Endothelial cell of umbilical vein (primary cell): Measurements from ENCODE around the gene PON3. TPM values are rescaled to one million over a fixed set of nuclear protein-coding genes. Genes with fewer than 3 reads are reported as not detected.

Experiments used
- Bru-seq: library from RNA; stranded (reverse); fragments of 400-500 nt; gene quantifications from one replicate; lab custom pipeline; 2021; lab: Mats Ljungman, UMichigan
- BruChase-seq, 2 experiments: library from RNA; stranded (reverse); fragments of 400-500 nt; gene quantifications; one replicate each; lab custom pipeline; 2021; lab: Mats Ljungman, UMichigan
- BruUV-seq: library from RNA; stranded (reverse); fragments of 400-500 nt; replicated peaks from 2 replicates; lab custom pipeline; 2021; lab: Mats Ljungman, UMichigan
- CTCF ChIA-PET: fragments of 300-600, 350-600 bp; sonication (Branson Sonifier 250); formaldehyde crosslinking; loops from one replicate; lab custom pipeline; 2021; ENCODE audit warnings: antibody characterized with exemption, inconsistent platforms; lab: Charles Lee
- POLR2A ChIA-PET: fragments of 300-600, 350-600 bp; sonication (Branson Sonifier 250); formaldehyde crosslinking; loops from one replicate; lab custom pipeline; 2021; ENCODE audit warnings: antibody characterized with exemption, inconsistent platforms; lab: Charles Lee
- DNase-seq: peaks from one replicate; pipeline ENCODE4 v3.0.0-alpha.2; 2011; ENCODE audit warnings: low read depth, low spot score
- FAIRE-seq: peaks from 2 replicates; lab custom pipeline; 2011; peaks lifted over from hg19 to GRCh38; lab: Jason Lieb, UNC
- H2AFZ ChIP-seq: 2 replicates; pipeline ENCODE4 v1.6.0; 2012; ENCODE audit warnings: low read depth, low read length, control low read depth, inconsistent platforms
- H3K27ac ChIP-seq: 2 replicates; pipeline ENCODE4 v1.5.1; 2011; ENCODE audit warnings: low read depth, mild to moderate bottlenecking, control low read depth, low read length, moderate library complexity; ENCODE audit not compliant: insufficient read depth
- H3K27me3 ChIP-seq, 2 experiments: 2 replicates each; pipeline versions ENCODE4 v1.6.0 to v1.6.1; 2011; ENCODE audit warnings: low read length in 2 of 2, mixed read lengths in 1 of 2; ENCODE audit not compliant: control insufficient read depth in 2 of 2, insufficient read depth in 2 of 2
- H3K36me3 ChIP-seq, 2 experiments: 2 replicates in 1 of 2; 3 replicates in 1 of 2; pipeline ENCODE4 v1.5.1; 2011; ENCODE audit warnings: low read length in 2 of 2, mild to moderate bottlenecking in 1 of 2, moderate library complexity in 1 of 2; ENCODE audit not compliant: control insufficient read depth in 2 of 2, insufficient read depth in 2 of 2; ENCODE audit errors: extremely low read depth in 1 of 2
- H3K4me1 ChIP-seq: 3 replicates; pipeline ENCODE4 v1.5.1; 2011; ENCODE audit warnings: mild to moderate bottlenecking, low read length; ENCODE audit not compliant: control insufficient read depth, insufficient read depth; ENCODE audit errors: extremely low read depth
- H3K4me2 ChIP-seq: 2 replicates; pipeline ENCODE4 v1.6.1; 2011; ENCODE audit warnings: low read length, control low read depth, mixed read lengths; ENCODE audit not compliant: insufficient read depth
- H3K4me3 ChIP-seq, 3 experiments: fragments of 200-600 bp in 1 of 3; sonication (generic), shearing (Covaris generic) in 1 of 3; replicated peaks in 1 of 3; 2 replicates each; pipeline ENCODE4 v1.5.1; 2011 to 2016; ENCODE audit warnings: control low read depth in 3 of 3, low read length in 3 of 3, mild to moderate bottlenecking in 2 of 3, inconsistent platforms in 1 of 3, low read depth in 1 of 3, moderate library complexity in 1 of 3; ENCODE audit not compliant: insufficient read depth in 1 of 3
- H3K79me2 ChIP-seq: 2 replicates; pipeline ENCODE4 v1.6.0; 2012; ENCODE audit warnings: low read length, inconsistent platforms; ENCODE audit not compliant: control insufficient read depth, insufficient read depth
- H3K9ac ChIP-seq: replicated peaks from 2 replicates; pipeline ENCODE3; 2011; ENCODE audit warnings: low read length, control low read depth; ENCODE audit not compliant: insufficient read depth; ENCODE audit errors: extremely low read depth
- H3K9me1 ChIP-seq: replicated peaks from 3 replicates; pipeline ENCODE4 v1.6.0; 2011; ENCODE audit warnings: mild to moderate bottlenecking, low read length; ENCODE audit not compliant: control insufficient read depth, insufficient read depth; ENCODE audit errors: extremely low read depth
- H3K9me3 ChIP-seq: replicated peaks from 2 replicates; pipeline ENCODE4 v1.5.1; 2012; ENCODE audit warnings: low read length, inconsistent platforms; ENCODE audit not compliant: control insufficient read depth, insufficient read depth
- H4K20me1 ChIP-seq: replicated peaks from 2 replicates; pipeline ENCODE3; 2011; ENCODE audit warnings: mild to moderate bottlenecking, low read length; ENCODE audit not compliant: control insufficient read depth, insufficient read depth; ENCODE audit errors: extremely low read depth
- EZH2 ChIP-seq: IDR thresholded peaks from 2 replicates; pipeline ENCODE4 v1.6.1; 2012; ENCODE audit warnings: borderline replicate concordance, low read depth, mild to moderate bottlenecking, moderate library complexity, low read length, inconsistent platforms; ENCODE audit not compliant: severe bottlenecking
- JUN ChIP-seq: IDR thresholded peaks from 2 replicates; pipeline ENCODE4 v1.6.1; 2011; ENCODE audit warnings: borderline replicate concordance, low read depth; ENCODE audit not compliant: insufficient read length, insufficient read depth
- MYC ChIP-seq: IDR thresholded peaks from one replicate; pipeline ENCODE4 v1.6.1; 2011; ENCODE audit warnings: mild to moderate bottlenecking, low read depth, low read length
- POLR2AphosphoS5 ChIP-seq: IDR thresholded peaks from 2 replicates; pipeline ENCODE4 v1.6.1; 2012; ENCODE audit warnings: low read depth, mild to moderate bottlenecking, control low read depth, low read length, moderate library complexity; ENCODE audit not compliant: insufficient read depth
- dilution Hi-C: fragments of 300-500 bp; cut with MboI; formaldehyde crosslinking; loops from one replicate; pipeline ENCODE4 v1.15.0; 2019; ENCODE audit warnings: low sequenced_read_pairs; ENCODE audit not compliant: extremely low pct_ligation_motif_present
- intact Hi-C: fragments of 100-400 bp; cut with micrococcal nuclease; formaldehyde crosslinking; loops from one replicate; pipeline ENCODE4 v1.10.0; 2022
- long read RNA-seq: library from polyadenylated mRNA; stranded (forward); transcript quantifications from one replicate; pipeline ENCODE4 v2.0.0, GENCODE V29; 2021
- polyA minus RNA-seq, 3 experiments: library from RNA; depleted of rRNA, polyadenylated mRNA; stranded (reverse); fragments of >200 nt; gene quantifications; 1 replicate in 1 of 3; 2 replicates in 2 of 3; pipeline ENCODE4 v1.2.3, GENCODE V29; 2011
- polyA plus RNA-seq, 4 experiments: library from polyadenylated mRNA; depleted of rRNA in 3 of 4; stranded (reverse) in 3 of 4; unstranded in 1 of 4; fragments of >200 nt; gene quantifications; 2 replicates each; pipeline versions ENCODE4 v1.2.1 to v1.2.3, GENCODE V29; 2011 to 2012; ENCODE audit warnings: missing spikeins in 1 of 4
- total RNA-seq: library from RNA; stranded (reverse); gene quantifications from 2 replicates; pipeline ENCODE4 v1.2.3, GENCODE V29; 2021
- TF ChIP-seq, protein P1 (sequence below), 2 donors: IDR thresholded peaks; 1 replicate in 1 of 2; 2 replicates in 1 of 2; pipeline ENCODE4 v1.5.1; 2011; ENCODE audit warnings: low read length in 2 of 2, mild to moderate bottlenecking in 2 of 2, moderate library complexity in 2 of 2, control low read depth in 1 of 2, inconsistent platforms in 1 of 2, low read depth in 1 of 2; ENCODE audit not compliant: insufficient read depth in 1 of 2; ENCODE audit errors: extremely low read depth in 1 of 2

PON3 gene
- 2.0 and 3.4 TPM in 2 replicates for total RNA-seq
- 0.62 and 0.83 TPM in 2 replicates for polyA plus RNA-seq
- 0.32 and 0.37 TPM in 2 replicates for polyA plus RNA-seq (2011; cell fraction: cytosol; rRNA removed)
- 5.5 and 6.9 TPM in 2 replicates for polyA plus RNA-seq (2011; cell fraction: nucleus; rRNA removed)
- not detected in 2 replicates for polyA plus RNA-seq (2012)
- polyA minus RNA-seq, result 0.34 and 2.2 TPM in 2 replicates
- polyA minus RNA-seq (2011; cell fraction: cytosol; rRNA and poly(A)+ RNA removed), result not detected
- 4.7 and 5.2 TPM in 2 replicates for polyA minus RNA-seq (2011; cell fraction: nucleus; rRNA and poly(A)+ RNA removed)
- percentile 45 among the genes with signal in this experiment for Bru-seq, nascent RNA
- percentile 44 among the genes with signal in this experiment for BruChase-seq, experiment 1, labeled RNA remaining after a 6-hour chase
- BruChase-seq, experiment 2, labeled RNA remaining after a 2-hour chase, result percentile 51 among the genes with signal in this experiment
- long read RNA-seq, partial matches to known transcripts, result 0 of 1 reads
- long read RNA-seq, other reads (novel, unspliced or antisense), result 1 of 1 reads

- dilution Hi-C loops (no loop called here), intact Hi-C loops (loop anchor here (2.0 kb wide), 1 partner anchor 80 kb away; no protein-coding TSS in a partner anchor)
- Histone ChIP-seq H3K9ac (peak within 1 kb of the TSS; percentile 28), H3K79me2 (no peaks in the 10 kb centered on the region), H3K27ac (no peak within 1 kb of the TSS), H3K9me1 (no peaks in the 10 kb centered on the region), H4K20me1 (no peaks in the 10 kb centered on the region), H3K36me3 (no peaks in the 10 kb centered on the region), H3K27me3 (no peaks in the 10 kb centered on the region), H3K4me1 (peaks cover 4% of the 10 kb centered on the region), H3K4me3 (peak within 1 kb of the TSS; percentile 37 to 53 (median 46)), H3K9me3 (no peaks in the 10 kb centered on the region), H3K4me2 (peak within 1 kb of the TSS; percentile 63), H2AFZ (peak within 1 kb of the TSS; percentile 98)
- ChIA-PET POLR2A (no interaction called here), CTCF (interaction anchor here (0.6 to 2.4 kb wide), 9 partner anchors 15 to 1671 kb away, joined by 3 to 25 read pairs (median 3); no protein-coding TSS in a partner anchor)
- no TSS peak for BruUV-seq
- no peak for TF ChIP-seq MYC
- TF ChIP-seq EZH2, result peak; percentile 32
- TF ChIP-seq JUN, result no peak
- TF ChIP-seq, protein P1, sequence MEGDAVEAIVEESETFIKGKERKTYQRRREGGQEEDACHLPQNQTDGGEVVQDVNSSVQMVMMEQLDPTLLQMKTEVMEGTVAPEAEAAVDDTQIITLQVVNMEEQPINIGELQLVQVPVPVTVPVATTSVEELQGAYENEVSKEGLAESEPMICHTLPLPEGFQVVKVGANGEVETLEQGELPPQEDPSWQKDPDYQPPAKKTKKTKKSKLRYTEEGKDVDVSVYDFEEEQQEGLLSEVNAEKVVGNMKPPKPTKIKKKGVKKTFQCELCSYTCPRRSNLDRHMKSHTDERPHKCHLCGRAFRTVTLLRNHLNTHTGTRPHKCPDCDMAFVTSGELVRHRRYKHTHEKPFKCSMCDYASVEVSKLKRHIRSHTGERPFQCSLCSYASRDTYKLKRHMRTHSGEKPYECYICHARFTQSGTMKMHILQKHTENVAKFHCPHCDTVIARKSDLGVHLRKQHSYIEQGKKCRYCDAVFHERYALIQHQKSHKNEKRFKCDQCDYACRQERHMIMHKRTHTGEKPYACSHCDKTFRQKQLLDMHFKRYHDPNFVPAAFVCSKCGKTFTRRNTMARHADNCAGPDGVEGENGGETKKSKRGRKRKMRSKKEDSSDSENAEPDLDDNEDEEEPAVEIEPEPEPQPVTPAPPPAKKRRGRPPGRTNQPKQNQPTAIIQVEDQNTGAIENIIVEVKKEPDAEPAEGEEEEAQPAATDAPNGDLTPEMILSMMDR (IDR thresholded peaks at IDR 0.05; ENCODE audit: extremely low read depth in 1 of 2, insufficient read depth in 1 of 2, low read depth in 1 of 2, low read length in 2 of 2), result peak in 1 of 2 donors; percentile 39
- TF ChIP-seq POLR2AphosphoS5, result no peak
- FAIRE-seq (no peak), DNase-seq (peak; percentile 26)
These were observed at the start of gene PON3 for GRCh38 chr7:95396136-95397032. TSS of gene PON3 (minus strand) at chr7:95396375. CDS start at chr7:95396350, 25 bp downstream.
